Vagina (tissue), 2 donors: Measurements from ENCODE around the gene GALNT2. TPM values are rescaled to one million over a fixed set of nuclear protein-coding genes. Genes with fewer than 3 reads are reported as not detected.
A peak's percentile ranks its signal among the peaks of the same experiment; 100 is the strongest.

Experiments used
- DNase-seq, 2 donors: peaks; one replicate each; pipeline ENCODE4 v3.0.0-alpha.2; 2017; ENCODE audit errors: extremely low spot score in 2 of 2
- H3K27ac ChIP-seq: fragments of 200-600 bp; sonication (generic); one replicate; pipeline ENCODE4 v1.5.1; 2019
- H3K27me3 ChIP-seq: fragments of 200-600 bp; sonication (generic); one replicate; pipeline ENCODE4 v1.5.1; 2019
- H3K36me3 ChIP-seq, 2 donors: fragments of 200-600 bp; sonication (generic); one replicate each; pipeline ENCODE4 v1.5.1; 2017 to 2019
- H3K4me1 ChIP-seq: fragments of 200-600 bp; sonication (generic); one replicate; pipeline ENCODE4 v1.5.1; 2019
- H3K4me3 ChIP-seq, 2 donors: fragments of 200-600 bp; sonication (generic); 1 replicate in 1 of 2; 2 replicates in 1 of 2; pipeline ENCODE4 v1.5.1; 2016 to 2019
- H3K9me3 ChIP-seq: fragments of 200-600 bp; sonication (generic); one replicate; pipeline ENCODE4 v1.5.1; 2019
- CTCF ChIP-seq, 3 experiments: fragments of 450-650 bp in 2 of 3; fragments of 200-600 bp in 1 of 3; sonication (generic) in 1 of 3; IDR thresholded peaks; one replicate each; pipeline ENCODE4 v1.5.1; 2017 to 2019; ENCODE audit warnings: antibody characterized with exemption in 3 of 3, mild to moderate bottlenecking in 2 of 3, moderate library complexity in 2 of 3
- POLR2A ChIP-seq, 2 donors: fragments of 450-650 bp; IDR thresholded peaks; one replicate each; pipeline ENCODE4 v1.6.1; 2017; ENCODE audit warnings: antibody characterized with exemption in 2 of 2, mild to moderate bottlenecking in 2 of 2, moderate library complexity in 2 of 2
- POLR2AphosphoS5 ChIP-seq, 2 donors: sonication (generic); formaldehyde crosslinking; IDR thresholded peaks; one replicate each; pipeline ENCODE4 v1.9.0; 2017; ENCODE audit warnings: antibody characterized with exemption in 2 of 2, mild to moderate bottlenecking in 2 of 2, low read depth in 1 of 2; ENCODE audit not compliant: insufficient read depth in 1 of 2
- intact Hi-C: fragments of 100-400 bp; cut with DNase I; formaldehyde crosslinking; loops from one replicate; pipeline ENCODE4 v1.15.1; 2023
- total RNA-seq: library from RNA; depleted of rRNA; stranded (reverse); fragments of >200 nt; gene quantifications from one replicate; pipeline ENCODE4 v1.2.3, GENCODE V29; 2016

The GALNT2 gene
- total RNA-seq, 1 donor from 2014 or later: 51.6 TPM

- intact Hi-C loops: loop anchor here (10.0 kb wide), 1 partner anchor 400 kb away; no protein-coding TSS in a partner anchor
- TF ChIP-seq POLR2A (IDR thresholded peaks at IDR 0.05) (no peak), POLR2AphosphoS5 (IDR thresholded peaks at IDR 0.05; ENCODE audit: insufficient read depth in 1 of 2, low read depth in 1 of 2) (no peak), CTCF (IDR thresholded peaks at IDR 0.05) (no peak)
- no peak for DNase-seq
- H3K4me1 ChIP-seq: peaks cover 29% of the 10 kb centered on the region
- H3K4me3 ChIP-seq: no peak overlapping the region
- H3K27ac ChIP-seq: no peak overlapping the region
- H3K36me3 ChIP-seq: no peaks in the 10 kb centered on the region
- no peaks in the 10 kb centered on the region for H3K9me3 ChIP-seq
- H3K27me3 ChIP-seq: no peaks in the 10 kb centered on the region
These were observed 1.9 kb upstream of the GALNT2 start for GRCh38 chr1:230065161-230065560.

GRCh38 chr1:230065571-230065970 is 1.5 kb upstream of the GALNT2 start:
- intact Hi-C loops: loop anchor here (10.0 kb wide), 1 partner anchor 401 kb away; no protein-coding TSS in a partner anchor
- DNase-seq: no peak
- TF ChIP-seq POLR2AphosphoS5 (IDR thresholded peaks at IDR 0.05; ENCODE audit: insufficient read depth in 1 of 2, low read depth in 1 of 2) (no peak), POLR2A (IDR thresholded peaks at IDR 0.05) (no peak), CTCF (IDR thresholded peaks at IDR 0.05) (no peak)
- peaks cover 33% of the 10 kb centered on the region for H3K4me1 ChIP-seq
- H3K27me3 ChIP-seq: no peaks in the 10 kb centered on the region
- H3K9me3 ChIP-seq: no peaks in the 10 kb centered on the region
- no peaks in the 10 kb centered on the region for H3K36me3 ChIP-seq
- H3K27ac ChIP-seq: no peak overlapping the region
- no peak overlapping the region for H3K4me3 ChIP-seq

- peak overlapping the region in 1 of 2 donors; percentile 86 for H3K4me3 ChIP-seq
- H3K36me3 ChIP-seq: no peaks in the 10 kb centered on the region
- TF ChIP-seq POLR2AphosphoS5 (IDR thresholded peaks at IDR 0.05; ENCODE audit: insufficient read depth in 1 of 2, low read depth in 1 of 2) (no peak), POLR2A (IDR thresholded peaks at IDR 0.05) (no peak), CTCF (IDR thresholded peaks at IDR 0.05) (no peak)
- H3K27ac ChIP-seq: peak overlapping the region; percentile 92
- no peaks in the 10 kb centered on the region for H3K9me3 ChIP-seq
- DNase-seq: peak in 1 of 2 donors; percentile 16
- H3K27me3 ChIP-seq: no peaks in the 10 kb centered on the region
- H3K4me1 ChIP-seq: peaks cover 37% of the 10 kb centered on the region
- intact Hi-C loops: loop anchor here (10.0 kb wide), 1 partner anchor 401 kb away; no protein-coding TSS in a partner anchor
These were observed 1.0 kb upstream of the GALNT2 start for GRCh38 chr1:230066031-230066430.

- peak; percentile 70 to 85 for DNase-seq
- peak overlapping the region; percentile 92 for H3K27ac ChIP-seq
- H3K4me3 ChIP-seq: peak overlapping the region; percentile 86 to 91
- no peaks in the 10 kb centered on the region for H3K36me3 ChIP-seq
- intact Hi-C loops: loop anchor here (10.0 kb wide), 1 partner anchor 403 kb away; no protein-coding TSS in a partner anchor
- H3K4me1 ChIP-seq: peaks cover 50% of the 10 kb centered on the region
- TF ChIP-seq CTCF (IDR thresholded peaks at IDR 0.05) (no peak), POLR2A (IDR thresholded peaks at IDR 0.05) (no peak), POLR2AphosphoS5 (IDR thresholded peaks at IDR 0.05; ENCODE audit: insufficient read depth in 1 of 2, low read depth in 1 of 2) (peak in 1 of 2 donors; percentile 33)
- no peaks in the 10 kb centered on the region for H3K9me3 ChIP-seq
- H3K27me3 ChIP-seq: no peaks in the 10 kb centered on the region
These were observed 407 bp downstream of the GALNT2 start for GRCh38 chr1:230067419-230067870.

GRCh38 chr1:230067871-230068620 is 1.0 kb downstream of the GALNT2 start:
- intact Hi-C loops: loop anchor here (10.0 kb wide), 1 partner anchor 403 kb away; no protein-coding TSS in a partner anchor
- TF ChIP-seq POLR2AphosphoS5 (IDR thresholded peaks at IDR 0.05; ENCODE audit: insufficient read depth in 1 of 2, low read depth in 1 of 2): peak in 1 of 2 donors; percentile 38
- TF ChIP-seq CTCF (IDR thresholded peaks at IDR 0.05): no peak
- H3K27me3 ChIP-seq: no peaks in the 10 kb centered on the region
- peak overlapping the region; percentile 86 to 91 for H3K4me3 ChIP-seq
- DNase-seq: peak; percentile 86 to 88
- no peaks in the 10 kb centered on the region for H3K9me3 ChIP-seq
- H3K27ac ChIP-seq: peak overlapping the region; percentile 92
- peaks cover 56% of the 10 kb centered on the region for H3K4me1 ChIP-seq
- no peaks in the 10 kb centered on the region for H3K36me3 ChIP-seq
